Prostate gland (tissue), 2 donors: ENCODE data around the gene CASQ2.

Experiments
- POLR2A ChIP-seq: fragments of 450-650 bp; IDR thresholded peaks from one replicate; pipeline ENCODE4 v1.6.1; 2016; ENCODE audit warnings: antibody characterized with exemption, mild to moderate bottlenecking
- POLR2AphosphoS5 ChIP-seq: sonication (generic); formaldehyde crosslinking; IDR thresholded peaks from one replicate; pipeline ENCODE4 v1.6.1; 2017; ENCODE audit warnings: antibody characterized with exemption
- TF ChIP-seq, protein P1 (sequence below), 4 experiments: fragments of 200-600 bp in 2 of 4; fragments of 450-650 bp in 2 of 4; sonication (generic) in 2 of 4; IDR thresholded peaks; 1 replicate in 3 of 4; 2 replicates in 1 of 4; pipeline ENCODE4 v1.5.1; 2016 to 2019; ENCODE audit warnings: antibody characterized with exemption in 4 of 4, mild to moderate bottlenecking in 2 of 4, moderate library complexity in 2 of 4

DNA sequence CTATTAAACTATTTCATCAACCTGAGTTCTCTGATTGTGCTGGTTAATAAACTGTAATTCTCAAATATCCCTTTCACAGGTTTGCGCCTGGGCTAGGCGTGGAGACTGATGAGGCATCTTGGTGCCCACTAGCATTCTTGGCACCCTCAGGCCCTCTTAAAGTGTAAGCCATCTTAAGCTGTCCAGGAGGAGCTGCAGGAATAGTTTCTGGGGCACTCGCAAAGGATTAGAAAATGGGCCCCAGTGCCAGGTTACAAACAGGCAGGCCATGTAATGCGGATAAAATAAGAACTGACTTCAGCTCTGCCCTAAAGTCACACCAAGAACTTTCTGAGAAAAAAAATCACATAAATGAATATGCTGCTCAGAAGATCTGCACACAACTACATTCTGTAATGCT is 1.1 kb downstream of the CASQ2 start:
- TF ChIP-seq, protein P1, sequence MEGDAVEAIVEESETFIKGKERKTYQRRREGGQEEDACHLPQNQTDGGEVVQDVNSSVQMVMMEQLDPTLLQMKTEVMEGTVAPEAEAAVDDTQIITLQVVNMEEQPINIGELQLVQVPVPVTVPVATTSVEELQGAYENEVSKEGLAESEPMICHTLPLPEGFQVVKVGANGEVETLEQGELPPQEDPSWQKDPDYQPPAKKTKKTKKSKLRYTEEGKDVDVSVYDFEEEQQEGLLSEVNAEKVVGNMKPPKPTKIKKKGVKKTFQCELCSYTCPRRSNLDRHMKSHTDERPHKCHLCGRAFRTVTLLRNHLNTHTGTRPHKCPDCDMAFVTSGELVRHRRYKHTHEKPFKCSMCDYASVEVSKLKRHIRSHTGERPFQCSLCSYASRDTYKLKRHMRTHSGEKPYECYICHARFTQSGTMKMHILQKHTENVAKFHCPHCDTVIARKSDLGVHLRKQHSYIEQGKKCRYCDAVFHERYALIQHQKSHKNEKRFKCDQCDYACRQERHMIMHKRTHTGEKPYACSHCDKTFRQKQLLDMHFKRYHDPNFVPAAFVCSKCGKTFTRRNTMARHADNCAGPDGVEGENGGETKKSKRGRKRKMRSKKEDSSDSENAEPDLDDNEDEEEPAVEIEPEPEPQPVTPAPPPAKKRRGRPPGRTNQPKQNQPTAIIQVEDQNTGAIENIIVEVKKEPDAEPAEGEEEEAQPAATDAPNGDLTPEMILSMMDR (IDR thresholded peaks at IDR 0.05), result no peak
- TF ChIP-seq POLR2AphosphoS5, result no peak
- TF ChIP-seq POLR2A, result no peak
